ENCODE results near the gene DDI1. TPM values are rescaled to one million over a fixed set of nuclear protein-coding genes. Genes with fewer than 3 reads are reported as not detected.
"Not testable (repeated sequence)": the region's sequence is repeated elsewhere in the genome, so short reads cannot be mapped to it uniquely, and the experiment has no call there.

Gene DDI1
- total and polyA plus RNA-seq, 12 donors: 0.08 TPM; not detected in 11

- Histone ChIP-seq H3K4me1 (replicated peaks in 1 of 2) (peaks cover 4 to 16% of the 10 kb centered on the region in 2 donors), H3K9me3 (replicated peaks in 1 of 3) (no peaks in the 10 kb centered on the region), H3K4me3 (no peak overlapping the region), H3K27me3 (no peaks in the 10 kb centered on the region), H3K36me3 (replicated peaks in 1 of 2) (no peaks in the 10 kb centered on the region), H3K27ac (no peak overlapping the region)
- TF ChIP-seq POLR2A (IDR thresholded peaks at IDR 0.05) (no peak), CTCF (IDR thresholded peaks at IDR 0.05) (no peak)
- no peak for DNase-seq
- intact Hi-C loops (cut with DNase I): no loop called here
- WGBS, 4 donors: 95 to 100% (median 95%) methylated on average over 2 of the region's 2 CpGs
Measured at GRCh38 chr11:104046331-104046730, 9.9 kb downstream of the DDI1 start.

GRCh38 chr11:104046858-104047257, 10.4 kb downstream of the DDI1 start:
- WGBS, 4 donors: 94 to 97% (median 95%) methylated on average over 3 of the region's 3 CpGs
- H3K27ac ChIP-seq; intact Hi-C loops (cut with DNase I); H3K27me3 ChIP-seq; H3K4me3 ChIP-seq; H3K36me3 ChIP-seq (replicated peaks in 1 of 2); H3K9me3 ChIP-seq (replicated peaks in 1 of 3); DNase-seq: not testable (repeated sequence)
- peaks cover 0 to 13% of the 10 kb centered on the region in 2 donors for H3K4me1 ChIP-seq (replicated peaks in 1 of 2)

GRCh38 chr11:104049116-104049515, 12.7 kb downstream of the DDI1 start:
- no peak for DNase-seq
- 60 to 77% (median 67%) methylated on average over 4 of the region's 4 CpGs for WGBS, 4 donors
- intact Hi-C loops (cut with DNase I): no loop called here
- H3K27ac ChIP-seq: no peak overlapping the region
- H3K36me3 ChIP-seq (replicated peaks in 1 of 2): no peaks in the 10 kb centered on the region
- TF ChIP-seq POLR2A (IDR thresholded peaks at IDR 0.05): no peak
- TF ChIP-seq CTCF (IDR thresholded peaks at IDR 0.05): no peak
- H3K27me3 ChIP-seq: no peaks in the 10 kb centered on the region
- no peaks in the 10 kb centered on the region for H3K9me3 ChIP-seq (replicated peaks in 1 of 3)
- peaks cover under 1 to 10% of the 10 kb centered on the region in 2 donors for H3K4me1 ChIP-seq (replicated peaks in 1 of 2)
- H3K4me3 ChIP-seq: no peak overlapping the region

- DNase-seq: no peak
- Histone ChIP-seq H3K27ac (no peak overlapping the region), H3K36me3 (replicated peaks in 1 of 2) (no peaks in the 10 kb centered on the region), H3K4me3 (no peak overlapping the region), H3K27me3 (no peaks in the 10 kb centered on the region), H3K9me3 (replicated peaks in 1 of 3) (no peaks in the 10 kb centered on the region), H3K4me1 (replicated peaks in 1 of 2) (peaks cover 13 to 29% of the 10 kb centered on the region in 2 donors)
- TF ChIP-seq CTCF (IDR thresholded peaks at IDR 0.05) (no peak), POLR2A (IDR thresholded peaks at IDR 0.05) (no peak)
- intact Hi-C loops (cut with DNase I): no loop called here
- 76 to 82% (median 79%) methylated on average over 4 of the region's 4 CpGs for WGBS, 4 donors
Measured at GRCh38 chr11:104051778-104052177, 15.3 kb downstream of the DDI1 start.

- Histone ChIP-seq H3K27me3 (no peaks in the 10 kb centered on the region), H3K4me1 (replicated peaks in 1 of 2) (peaks cover 13 to 26% of the 10 kb centered on the region in 2 donors), H3K4me3 (no peak overlapping the region), H3K27ac (no peak overlapping the region), H3K9me3 (replicated peaks in 1 of 3) (no peaks in the 10 kb centered on the region), H3K36me3 (replicated peaks in 1 of 2) (no peaks in the 10 kb centered on the region)
- no peak for DNase-seq
- WGBS, 4 donors: 74 to 86% (median 77%) methylated on average over 5 of the region's 5 CpGs
- intact Hi-C loops (cut with DNase I): no loop called here
- TF ChIP-seq CTCF (IDR thresholded peaks at IDR 0.05) (no peak), POLR2A (IDR thresholded peaks at IDR 0.05) (no peak)
Measured at GRCh38 chr11:104053743-104054478, 17.5 kb downstream of the DDI1 start.

Data from adrenal gland (tissue), 12 donors.